Transverse colon (tissue), 4 donors: ENCODE measurements around the gene RUNX1. TPM values are rescaled to one million over a fixed set of nuclear protein-coding genes. Genes with fewer than 3 reads are reported as not detected.
A peak's percentile ranks its signal among the peaks of the same experiment; 100 is the strongest.

Source experiments
- DNase-seq: peaks from one replicate; pipeline ENCODE4 v3.0.0-alpha.2; 2019
- H3K27ac ChIP-seq, 4 donors: fragments of 200-600 bp; sonication (generic); 2 replicates each; pipeline ENCODE4 v1.5.1; 2016 to 2018; ENCODE audit warnings: inconsistent platforms in 4 of 4
- H3K27me3 ChIP-seq: fragments of 200-600 bp; sonication (generic); 2 replicates; pipeline ENCODE4 v1.5.1; 2017; ENCODE audit warnings: inconsistent platforms
- H3K36me3 ChIP-seq, 4 donors: fragments of 200-600 bp; sonication (generic); 2 replicates each; pipeline ENCODE4 v1.5.1; 2017 to 2019; ENCODE audit warnings: inconsistent platforms in 4 of 4
- H3K4me1 ChIP-seq, 4 donors: fragments of 200-600 bp; sonication (generic); 2 replicates each; pipeline ENCODE4 v1.5.1; 2017 to 2020; ENCODE audit warnings: inconsistent platforms in 4 of 4
- H3K4me3 ChIP-seq, 4 donors: fragments of 200-600 bp; sonication (generic); 1 replicate in 1 of 4; 2 replicates in 3 of 4; pipeline versions ENCODE4 v1.5.1 to v1.6.1; 2017 to 2019; ENCODE audit warnings: inconsistent platforms in 4 of 4
- H3K9me3 ChIP-seq, 2 donors: fragments of 200-600 bp; sonication (generic); 2 replicates each; pipeline ENCODE4 v1.5.1; 2017 to 2019; ENCODE audit warnings: inconsistent platforms in 2 of 2
- CTCF ChIP-seq, 5 experiments: fragments of 200-600 bp in 3 of 5; fragments of 450-650 bp in 2 of 5; sonication (generic) in 3 of 5; IDR thresholded peaks; 1 replicate in 2 of 5; 2 replicates in 3 of 5; pipeline ENCODE4 v1.5.1; 2016 to 2017; ENCODE audit warnings: antibody characterized with exemption in 5 of 5, inconsistent platforms in 3 of 5, mild to moderate bottlenecking in 2 of 5, moderate library complexity in 1 of 5
- EP300 ChIP-seq: sonication (generic); formaldehyde crosslinking; IDR thresholded peaks from one replicate; pipeline ENCODE4 v1.6.1; 2017; ENCODE audit warnings: antibody characterized with exemption, low read depth
- POLR2A ChIP-seq: fragments of 450-650 bp; IDR thresholded peaks from one replicate; pipeline ENCODE4 v1.6.1; 2016; ENCODE audit warnings: antibody characterized with exemption, mild to moderate bottlenecking, moderate library complexity
- POLR2AphosphoS5 ChIP-seq, 3 donors: sonication (generic); formaldehyde crosslinking; IDR thresholded peaks; one replicate each; pipeline ENCODE4 v1.6.1; 2016; ENCODE audit warnings: antibody characterized with exemption in 3 of 3
- WGBS, 2 donors: methylation state at CpG; one replicate each; pipeline ENCODE4 v1.1.5; 2018; ENCODE audit warnings: low coverage in 1 of 2; 5-methylcytosine and 5-hydroxymethylcytosine counted together
- in situ Hi-C, 4 donors: fragments of 200-750 bp; cut with MboI; loops; one replicate each; pipeline versions ENCODE4 v1.15.0 to v1.15.1; 2017; ENCODE audit warnings: low sequenced_read_pairs in 3 of 4, low pct_ligation_motif_present in 1 of 4, low pct_unique_long_range_greater_than_20kb in 1 of 4
- intact Hi-C: fragments of 100-400 bp; cut with DNase I; formaldehyde crosslinking; loops from one replicate; pipeline ENCODE4 v1.15.1; 2023; ENCODE audit warnings: low total_unique reads
- total RNA-seq, 4 donors: library from RNA; depleted of rRNA; stranded (reverse); fragments of >200 nt; gene quantifications; one replicate each; pipeline ENCODE4 v1.1.0, GENCODE V29; 2016

RUNX1 gene
- total RNA-seq, 4 donors from 2014 or later: 8.3 to 60.1 (median 34.7) TPM

- 47 to 57% methylated on average over 4 to 8 of the region's 8 CpGs for WGBS, 2 donors
- TF ChIP-seq POLR2AphosphoS5 (IDR thresholded peaks at IDR 0.05) (peak in 1 of 3 donors; percentile 33), POLR2A (no peak), EP300 (no peak), CTCF (IDR thresholded peaks at IDR 0.05) (no peak)
- Histone ChIP-seq H3K36me3 (no peaks in the 10 kb centered on the region), H3K9me3 (no peaks in the 10 kb centered on the region), H3K4me3 (peak overlapping the region in 2 of 4 donors; percentile 71 to 76), H3K27ac (peak overlapping the region in 3 of 4 donors; percentile 95 to 99 (median 97)), H3K4me1 (peaks cover 0 to 26% (median 10%) of the 10 kb centered on the region in 4 donors), H3K27me3 (peaks cover 40% of the 10 kb centered on the region)
- intact Hi-C loops: loop anchor here (5.0 kb wide), 2 partner anchors 156 to 506 kb away; partner anchors contain the start of gene RUNX1
- no peak for DNase-seq
- in situ Hi-C loops: loop anchor here (5.0 to 25.0 kb wide), 5 partner anchors 321 to 1046 kb away; no protein-coding TSS in a partner anchor
These were observed 157.5 kb downstream of the RUNX1 start for GRCh38 chr21:34891613-34891943.

GRCh38 chr21:34890724-34891612 is 158.1 kb downstream of the RUNX1 start:
- H3K4me3 ChIP-seq: peak overlapping the region in 3 of 4 donors; percentile 71 to 86 (median 76)
- no peaks in the 10 kb centered on the region for H3K36me3 ChIP-seq
- TF ChIP-seq POLR2AphosphoS5 (IDR thresholded peaks at IDR 0.05) (no peak), CTCF (IDR thresholded peaks at IDR 0.05) (peak in 3 of 5 experiments; percentile 8 to 25 (median 10)), EP300 (no peak), POLR2A (no peak)
- in situ Hi-C loops (loop anchor here (5.0 to 25.0 kb wide), 5 partner anchors 321 to 1046 kb away; no protein-coding TSS in a partner anchor), intact Hi-C loops (loop anchor here (5.0 kb wide), 2 partner anchors 156 to 506 kb away; partner anchors contain the start of gene RUNX1)
- peak overlapping the region; percentile 95 to 99 (median 97) for H3K27ac ChIP-seq
- peaks cover 0 to 26% (median 10%) of the 10 kb centered on the region in 4 donors for H3K4me1 ChIP-seq
- H3K9me3 ChIP-seq: no peaks in the 10 kb centered on the region
- peaks cover 43% of the 10 kb centered on the region for H3K27me3 ChIP-seq
- DNase-seq: peak; percentile 30
- 16 to 36% methylated on average over 8 to 59 of the region's 60 CpGs for WGBS, 2 donors

- H3K27ac ChIP-seq: peak overlapping the region; percentile 95 to 99 (median 97)
- H3K4me3 ChIP-seq: peak overlapping the region in 3 of 4 donors; percentile 71 to 86 (median 76)
- in situ Hi-C loops: loop anchor here (5.0 to 25.0 kb wide), 5 partner anchors 322 to 1047 kb away; no protein-coding TSS in a partner anchor
- no peaks in the 10 kb centered on the region for H3K36me3 ChIP-seq
- intact Hi-C loops: loop anchor here (5.0 kb wide), 2 partner anchors 157 to 507 kb away; partner anchors contain the start of gene RUNX1
- no peak for DNase-seq
- 10% methylated on average over 14 of the region's 14 CpGs; no CpG with 5 or more reads in 1 of the 2 donors for WGBS, 2 donors
- peaks cover 0 to 29% (median 10%) of the 10 kb centered on the region in 4 donors for H3K4me1 ChIP-seq
- no peak for TF ChIP-seq POLR2AphosphoS5 (IDR thresholded peaks at IDR 0.05)
- TF ChIP-seq EP300: no peak
- no peak for TF ChIP-seq CTCF (IDR thresholded peaks at IDR 0.05)
- TF ChIP-seq POLR2A: no peak
- peaks cover 49% of the 10 kb centered on the region for H3K27me3 ChIP-seq
- no peaks in the 10 kb centered on the region for H3K9me3 ChIP-seq
These were observed 158.7 kb downstream of the RUNX1 start for GRCh38 chr21:34890470-34890723.

GRCh38 chr21:34889676-34890469 is 159.2 kb downstream of the RUNX1 start:
- Histone ChIP-seq H3K4me3 (peak overlapping the region; percentile 71 to 86 (median 74)), H3K4me1 (peaks cover 0 to 34% (median 12%) of the 10 kb centered on the region in 4 donors), H3K27me3 (peaks cover 54% of the 10 kb centered on the region), H3K9me3 (no peaks in the 10 kb centered on the region), H3K27ac (peak overlapping the region; percentile 95 to 99 (median 97)), H3K36me3 (no peaks in the 10 kb centered on the region)
- 2% methylated on average over 30 of the region's 98 CpGs; no CpG with 5 or more reads in 1 of the 2 donors for WGBS, 2 donors
- in situ Hi-C loops: loop anchor here (5.0 to 25.0 kb wide), 6 partner anchors 145 to 1047 kb away; no protein-coding TSS in a partner anchor
- TF ChIP-seq EP300: no peak
- TF ChIP-seq POLR2A: no peak
- peak; percentile 23 to 93 (median 78) for TF ChIP-seq CTCF (IDR thresholded peaks at IDR 0.05)
- TF ChIP-seq POLR2AphosphoS5 (IDR thresholded peaks at IDR 0.05): peak in 2 of 3 donors; percentile 30 to 41
- intact Hi-C loops: loop anchor here (5.0 to 10.0 kb wide), 4 partner anchors 95 to 507 kb away; partner anchors contain the start of gene RUNX1
- peak; percentile 85 for DNase-seq
